NCI-H526 treated with DMSO at 0.1 percent for 48 hours (cell line): Measurements from ENCODE around the gene PRPS2.

Source experiments
- DNase-seq: peaks from one replicate; lab custom pipeline; 2025; lab: John Stamatoyannopoulos, UW

The PRPS2 gene

GRCh38 chrX:12817528-12817927 is 26.3 kb downstream of the PRPS2 start:
- no peak for DNase-seq

GRCh38 chrX:12819222-12819621 is 28.0 kb downstream of the PRPS2 start:
- DNase-seq = no peak

- DNase-seq = no peak
Measured at GRCh38 chrX:12820737-12821136, 29.5 kb downstream of the PRPS2 start.

GRCh38 chrX:12824944-12825343 is 33.7 kb downstream of the PRPS2 start:
- DNase-seq = no peak

GRCh38 chrX:12825801-12826200 is 34.6 kb downstream of the PRPS2 start:
- no peak for DNase-seq

- no peak for DNase-seq
Measured at GRCh38 chrX:12843061-12843667, 52.0 kb downstream of the PRPS2 start.

GRCh38 chrX:12843668-12844279 is 52.6 kb downstream of the PRPS2 start:
- no peak for DNase-seq

GRCh38 chrX:12844319-12844718 is 53.1 kb downstream of the PRPS2 start:
- DNase-seq = no peak

- DNase-seq = no peak
Measured at GRCh38 chrX:12865359-12865758, 74.1 kb downstream of the PRPS2 start.

- DNase-seq = no peak
Measured at GRCh38 chrX:12866451-12867377, 75.5 kb downstream of the PRPS2 start, which contains the start of gene TLR7. Gene TLR7, plus strand, starts transcription at chrX:12867072. Its CDS starts 507 bp downstream, at chrX:12867579.

GRCh38 chrX:12867685-12868084 is 76.5 kb downstream of the PRPS2 start:
- DNase-seq = no peak

GRCh38 chrX:12868747-12869146 is 77.5 kb downstream of the PRPS2 start:
- DNase-seq = no peak

- DNase-seq = no peak
Measured at GRCh38 chrX:12871257-12871656, 80.0 kb downstream of the PRPS2 start.

- DNase-seq = no peak
Measured at GRCh38 chrX:12872741-12873140, 81.5 kb downstream of the PRPS2 start.
